ENCODE results near the gene RNF39.

The RNF39 gene

GRCh38 chr6:30113003-30113759 lies 37.6 kb upstream of the RNF39 start, which contains the start of gene TRIM31:
Gene TRIM31, minus strand, starts transcription at chr6:30113090. Its CDS starts 285 bp downstream, at chr6:30112805.
- H3K4me3 ChIP-seq (ENCODE audit: low read depth, low read length) = no peak within 1 kb of the TSS

GRCh38 chr6:30112402-30112994 lies 36.9 kb upstream of the RNF39 start:
- TF ChIP-seq CTCF (IDR thresholded peaks at IDR 0.05; ENCODE audit: borderline replicate concordance, insufficient read depth, low read depth, low read length) = no peak
- no peak overlapping the region for H3K4me3 ChIP-seq (ENCODE audit: low read depth, low read length)

More at GRCh38 chr6:30113003-30113759, 37.6 kb upstream of the RNF39 start, which contains the start of gene TRIM31:
- no peak for TF ChIP-seq CTCF (IDR thresholded peaks at IDR 0.05; ENCODE audit: borderline replicate concordance, insufficient read depth, low read depth, low read length)

- no peak overlapping the region for H3K4me3 ChIP-seq (ENCODE audit: low read depth, low read length)
- no peak for TF ChIP-seq CTCF (IDR thresholded peaks at IDR 0.05; ENCODE audit: borderline replicate concordance, insufficient read depth, low read depth, low read length)
Measured at GRCh38 chr6:30111266-30111856, 35.8 kb upstream of the RNF39 start.

- no peak overlapping the region for H3K4me3 ChIP-seq (ENCODE audit: low read depth, low read length)
- no peak for TF ChIP-seq CTCF (IDR thresholded peaks at IDR 0.05; ENCODE audit: borderline replicate concordance, insufficient read depth, low read depth, low read length)
Measured at GRCh38 chr6:30104661-30105060, 29.1 kb upstream of the RNF39 start.

GRCh38 chr6:30103872-30104179 lies 28.3 kb upstream of the RNF39 start:
- no peak for TF ChIP-seq CTCF (IDR thresholded peaks at IDR 0.05; ENCODE audit: borderline replicate concordance, insufficient read depth, low read depth, low read length)
- no peak overlapping the region for H3K4me3 ChIP-seq (ENCODE audit: low read depth, low read length)

- TF ChIP-seq CTCF (IDR thresholded peaks at IDR 0.05; ENCODE audit: borderline replicate concordance, insufficient read depth, low read depth, low read length) = peak; percentile 90
- H3K4me3 ChIP-seq (ENCODE audit: low read depth, low read length) = peak overlapping the region; percentile 12
Measured at GRCh38 chr6:30102970-30103871, 27.7 kb upstream of the RNF39 start.

All from GM12875 (cell line).